NB4 (cell line): ENCODE data around the gene STIM1.
A peak's percentile ranks its signal among the peaks of the same experiment; 100 is the strongest.

Source experiments
- DNase-seq: peaks from one replicate; pipeline ENCODE4 v3.0.0; 2010; ENCODE audit warnings: low read depth
- H3K4me3 ChIP-seq: one replicate; pipeline ENCODE4 v1.5.1; 2011; ENCODE audit warnings: mild to moderate bottlenecking, low read depth, low read length, moderate library complexity
- CTCF ChIP-seq: IDR thresholded peaks from one replicate; pipeline ENCODE4 v1.5.1; 2012; ENCODE audit warnings: low read depth, low read length
- MYC ChIP-seq: IDR thresholded peaks from 2 replicates; pipeline ENCODE4 v1.6.1; 2011; ENCODE audit warnings: low read depth, low read length
- POLR2A ChIP-seq: IDR thresholded peaks from 2 replicates; pipeline ENCODE4 v1.6.1; 2011; ENCODE audit warnings: mild to moderate bottlenecking; ENCODE audit not compliant: insufficient read length; ENCODE audit errors: extremely low read depth
- TF ChIP-seq, protein P1 (sequence below): IDR thresholded peaks from 2 replicates; pipeline ENCODE4 v1.6.1; 2011; ENCODE audit warnings: low read depth, low read length

Gene STIM1

GRCh38 chr11:4065601-4066377 lies 210.3 kb downstream of the STIM1 start:
- DNase-seq = no peak

DNA sequence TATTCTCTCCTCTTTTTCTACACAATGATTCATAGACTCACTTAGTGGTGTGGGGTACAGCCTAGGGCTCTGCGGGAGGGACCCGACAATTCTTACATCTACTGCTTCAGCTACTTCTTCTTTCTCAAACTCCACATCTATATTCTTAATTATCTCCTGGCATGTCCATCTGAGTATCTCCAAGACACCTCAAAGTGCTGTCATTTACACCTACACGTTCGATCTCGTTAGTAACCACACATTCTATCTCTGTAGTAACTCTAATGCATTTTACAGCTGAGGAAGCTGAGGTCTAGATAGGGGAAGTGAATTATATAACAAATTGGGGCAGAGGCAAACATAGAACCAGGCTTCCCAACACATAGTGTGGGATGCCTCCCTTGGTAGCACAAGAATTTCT lies 211.4 kb downstream of the STIM1 start:
- peak; percentile 63 for DNase-seq
- H3K4me3 ChIP-seq = no peak overlapping the region
- TF ChIP-seq POLR2A = no peak
- TF ChIP-seq, protein P1, sequence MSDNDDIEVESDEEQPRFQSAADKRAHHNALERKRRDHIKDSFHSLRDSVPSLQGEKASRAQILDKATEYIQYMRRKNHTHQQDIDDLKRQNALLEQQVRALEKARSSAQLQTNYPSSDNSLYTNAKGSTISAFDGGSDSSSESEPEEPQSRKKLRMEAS = 0 out of 2 replicates have a peak, but pooled peaks have one; percentile 7
- no peak for TF ChIP-seq MYC
- no peak for TF ChIP-seq CTCF

More at GRCh38 chr11:4065601-4066377, 210.3 kb downstream of the STIM1 start:
- no peak overlapping the region for H3K4me3 ChIP-seq
- TF ChIP-seq, protein P1 = no peak
- no peak for TF ChIP-seq POLR2A
- TF ChIP-seq CTCF = no peak
- no peak for TF ChIP-seq MYC

DNA sequence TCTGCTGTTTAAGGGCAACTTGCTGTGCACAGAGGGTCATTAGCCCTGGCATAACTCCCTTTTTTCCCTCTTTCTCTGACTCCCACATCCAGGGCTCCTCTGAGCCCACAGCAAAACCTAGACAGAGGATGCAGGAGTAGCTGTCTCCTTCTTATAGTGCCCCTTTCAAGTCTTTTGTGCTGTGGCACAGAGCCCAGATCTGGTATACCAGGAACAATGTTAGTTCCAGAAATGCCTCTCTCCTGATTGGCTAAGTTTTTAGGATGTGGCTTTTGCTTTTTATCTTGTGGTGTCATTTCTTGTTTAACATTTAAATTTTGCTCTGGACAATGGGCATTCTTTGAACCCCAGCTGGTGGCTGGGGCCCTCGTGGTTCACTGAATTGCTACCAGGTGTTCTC lies 213.5 kb downstream of the STIM1 start:
- H3K4me3 ChIP-seq = no peak overlapping the region
- DNase-seq = no peak
- TF ChIP-seq CTCF (no peak), MYC (no peak), POLR2A (no peak)
- TF ChIP-seq, protein P1 = no peak

DNA sequence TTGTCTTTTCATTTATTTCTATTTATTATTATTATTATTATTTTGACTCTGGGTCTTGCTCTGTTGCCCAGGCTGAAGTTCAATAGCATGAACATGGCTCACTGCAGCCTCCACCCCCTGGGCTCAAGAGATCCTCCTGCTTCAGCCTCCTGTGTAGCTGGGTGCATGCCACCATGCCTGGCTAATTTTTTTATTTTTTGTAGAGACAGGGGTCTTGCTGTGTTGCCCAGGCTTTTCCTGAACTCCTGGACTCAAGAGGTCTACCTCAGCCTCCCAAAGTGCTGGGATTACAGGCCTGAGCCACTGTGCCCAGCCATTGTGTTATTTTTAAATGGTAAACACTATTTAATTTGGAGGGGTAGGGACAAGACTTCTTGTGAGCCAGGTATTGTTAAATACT lies 215.9 kb downstream of the STIM1 start:
- DNase-seq = no peak
- H3K4me3 ChIP-seq = no peak overlapping the region
- TF ChIP-seq CTCF = no peak
- TF ChIP-seq MYC = no peak
- TF ChIP-seq, protein P1 = no peak
- no peak for TF ChIP-seq POLR2A

- TF ChIP-seq CTCF (no peak), MYC (no peak), POLR2A (no peak)
- TF ChIP-seq, protein P1 = no peak
- no peak for DNase-seq
- H3K4me3 ChIP-seq = no peak overlapping the region
Measured at GRCh38 chr11:4071914-4072313, 216.4 kb downstream of the STIM1 start.
